Thyroid gland (tissue), 4 donors: ENCODE results near the gene MYH2. TPM values are rescaled to one million over a fixed set of nuclear protein-coding genes. Genes with fewer than 3 reads are reported as not detected.

ENCODE experiments used
- DNase-seq, 2 donors: peaks; one replicate each; pipeline ENCODE4 v3.0.0-alpha.2; 2019
- H3K27ac ChIP-seq, 3 donors: fragments of 200-600 bp; sonication (generic); 1 replicate in 2 of 3; 2 replicates in 1 of 3; pipeline ENCODE4 v1.5.1; 2016 to 2019; ENCODE audit warnings: mild to moderate bottlenecking in 1 of 3, moderate library complexity in 1 of 3
- H3K27me3 ChIP-seq: fragments of 200-600 bp; sonication (generic); one replicate; pipeline ENCODE4 v1.5.1; 2019
- H3K36me3 ChIP-seq, 2 donors: fragments of 200-600 bp; sonication (generic); one replicate each; pipeline ENCODE4 v1.5.1; 2016 to 2019
- H3K4me1 ChIP-seq, 2 donors: fragments of 200-600 bp; sonication (generic); one replicate each; pipeline ENCODE4 v1.5.1; 2017 to 2019
- H3K4me3 ChIP-seq, 3 donors: fragments of 200-600 bp; sonication (generic); replicated peaks in 1 of 3; 1 replicate in 2 of 3; 2 replicates in 1 of 3; pipeline ENCODE4 v1.5.1; 2016; ENCODE audit warnings: mild to moderate bottlenecking in 1 of 3
- H3K9me3 ChIP-seq: fragments of 200-600 bp; sonication (generic); one replicate; pipeline ENCODE4 v1.5.1; 2017
- CTCF ChIP-seq, 6 experiments: fragments of 200-600 bp in 3 of 6; fragments of 450-650 bp in 3 of 6; sonication (generic) in 3 of 6; IDR thresholded peaks; one replicate each; pipeline ENCODE4 v1.5.1; 2016 to 2019; ENCODE audit warnings: antibody characterized with exemption in 6 of 6, mild to moderate bottlenecking in 2 of 6, inconsistent platforms in 1 of 6, moderate library complexity in 1 of 6
- POLR2A ChIP-seq, 2 donors: fragments of 450-650 bp; IDR thresholded peaks; one replicate each; pipeline ENCODE4 v1.6.1; 2017; ENCODE audit warnings: antibody characterized with exemption in 2 of 2, mild to moderate bottlenecking in 2 of 2, moderate library complexity in 1 of 2
- WGBS, 2 donors: methylation state at CpG; one replicate each; pipeline ENCODE4 v1.1.5; 2017; 5-methylcytosine and 5-hydroxymethylcytosine counted together
- intact Hi-C: fragments of 100-400 bp; cut with DNase I; formaldehyde crosslinking; loops from one replicate; pipeline ENCODE4 v1.15.1; 2023
- total RNA-seq, 4 donors: library from RNA; depleted of rRNA; stranded (reverse); fragments of >200 nt; gene quantifications; one replicate each; pipeline ENCODE4 v1.2.3, GENCODE V29; 2016

Gene MYH2
- not detected for total RNA-seq

GRCh38 chr17:10549096-10549842, at the start of gene MYH2:
MYH2 (minus strand) TSS chr17:10549658; CDS start chr17:10547920, 1,738 bp downstream.
- intact Hi-C loops = no loop called here
- no peak for DNase-seq
- Histone ChIP-seq H3K9me3 (no peaks in the 10 kb centered on the region), H3K4me3 (no peak within 1 kb of the TSS), H3K4me1 (peaks cover 0 to 5% of the 10 kb centered on the region in 2 donors), H3K27me3 (no peaks in the 10 kb centered on the region), H3K36me3 (no peaks in the 10 kb centered on the region), H3K27ac (no peak within 1 kb of the TSS)
- TF ChIP-seq CTCF (IDR thresholded peaks at IDR 0.05) (no peak), POLR2A (IDR thresholded peaks at IDR 0.05) (no peak)
- WGBS, 2 donors = 33 to 48% methylated on average over 9 of the region's 9 CpGs

GRCh38 chr17:10598621-10599020, 49.2 kb upstream of the MYH2 start:
- Histone ChIP-seq H3K36me3 (no peaks in the 10 kb centered on the region), H3K27me3 (no peaks in the 10 kb centered on the region), H3K4me1 (no peaks in the 10 kb centered on the region), H3K9me3 (no peaks in the 10 kb centered on the region), H3K27ac (no peak overlapping the region), H3K4me3 (no peak overlapping the region)
- no peak for DNase-seq
- TF ChIP-seq POLR2A (IDR thresholded peaks at IDR 0.05) (no peak), CTCF (IDR thresholded peaks at IDR 0.05) (no peak)
- intact Hi-C loops = no loop called here
- WGBS, 2 donors = 48 to 82% methylated on average over 2 of the region's 2 CpGs

- no peak overlapping the region for H3K27ac ChIP-seq
- 90 to 91% methylated on average over 8 of the region's 8 CpGs for WGBS, 2 donors
- DNase-seq = no peak
- no peak overlapping the region for H3K4me3 ChIP-seq
- no peaks in the 10 kb centered on the region for H3K36me3 ChIP-seq
- intact Hi-C loops = no loop called here
- TF ChIP-seq CTCF (IDR thresholded peaks at IDR 0.05) (no peak), POLR2A (IDR thresholded peaks at IDR 0.05) (no peak)
- H3K27me3 ChIP-seq = no peaks in the 10 kb centered on the region
- H3K9me3 ChIP-seq = no peaks in the 10 kb centered on the region
- no peaks in the 10 kb centered on the region for H3K4me1 ChIP-seq
Measured at GRCh38 chr17:10589553-10590145, 40.2 kb upstream of the MYH2 start.

- H3K27me3 ChIP-seq = no peaks in the 10 kb centered on the region
- H3K4me3 ChIP-seq = no peak overlapping the region
- H3K9me3 ChIP-seq = no peaks in the 10 kb centered on the region
- 83 to 84% methylated on average over 9 of the region's 9 CpGs for whole genome bisulfite sequencing, 2 donors
- TF ChIP-seq POLR2A (IDR thresholded peaks at IDR 0.05) = no peak
- TF ChIP-seq CTCF (IDR thresholded peaks at IDR 0.05) = no peak
- intact Hi-C loops = no loop called here
- no peak overlapping the region for H3K27ac ChIP-seq
- H3K4me1 ChIP-seq = no peaks in the 10 kb centered on the region
- no peak for DNase-seq
- H3K36me3 ChIP-seq = no peaks in the 10 kb centered on the region
Measured at GRCh38 chr17:10585529-10585928, 36.1 kb upstream of the MYH2 start.

GRCh38 chr17:10583834-10584233, 34.4 kb upstream of the MYH2 start:
- Histone ChIP-seq H3K4me1 (no peaks in the 10 kb centered on the region), H3K36me3 (no peaks in the 10 kb centered on the region), H3K27me3 (no peaks in the 10 kb centered on the region), H3K9me3 (no peaks in the 10 kb centered on the region), H3K27ac (no peak overlapping the region), H3K4me3 (no peak overlapping the region)
- DNase-seq = no peak
- TF ChIP-seq CTCF (IDR thresholded peaks at IDR 0.05) (no peak), POLR2A (IDR thresholded peaks at IDR 0.05) (no peak)
- whole genome bisulfite sequencing, 2 donors = 46 to 49% methylated on average over 4 of the region's 4 CpGs
- intact Hi-C loops = no loop called here
